OCI-LY7 (cell line): Measurements from ENCODE around the gene PATJ. TPM values are rescaled to one million over a fixed set of nuclear protein-coding genes. Genes with fewer than 3 reads are reported as not detected.

Source experiments
- BruUV-seq: library from RNA; stranded (reverse); fragments of 400-500 nt; replicated peaks from 2 replicates; lab custom pipeline; 2021; lab: Mats Ljungman, UMichigan
- CTCF ChIA-PET: fragments of 300-600 bp; sonication (Branson Sonifier 250); formaldehyde crosslinking; loops from one replicate; lab custom pipeline; 2022; ENCODE audit warnings: antibody characterized with exemption; ENCODE audit not compliant: unreplicated experiment; lab: Charles Lee
- POLR2A ChIA-PET: fragments of 300-600 bp; sonication (Branson Sonifier 250); formaldehyde crosslinking; loops from one replicate; lab custom pipeline; 2022; ENCODE audit warnings: antibody characterized with exemption; lab: Charles Lee
- DNase-seq: peaks from one replicate; pipeline ENCODE4 v3.0.0-alpha.2; 2015; ENCODE audit warnings: low spot score
- H2AFZ ChIP-seq: fragments of 200-600 bp; sonication (generic), shearing (Covaris generic); 2 replicates; pipeline ENCODE4 v1.6.1; 2014; ENCODE audit warnings: mild to moderate bottlenecking, antibody characterized with exemption, low read length, moderate library complexity
- H3K27ac ChIP-seq: fragments of 200-600 bp; sonication (generic); 2 replicates; pipeline ENCODE4 v1.5.1; 2014; ENCODE audit warnings: mixed run types, low read depth, mild to moderate bottlenecking, moderate library complexity, low read length, inconsistent platforms; ENCODE audit not compliant: poor library complexity, severe bottlenecking
- H3K36me3 ChIP-seq: fragments of 200-600 bp; sonication (generic); 2 replicates; pipeline ENCODE4 v1.6.1; 2014; ENCODE audit warnings: mild to moderate bottlenecking, antibody characterized with exemption, low read length, moderate library complexity, mixed read lengths; ENCODE audit not compliant: insufficient read depth
- H3K4me1 ChIP-seq: fragments of 200-600 bp; sonication (generic); 2 replicates; pipeline ENCODE4 v1.5.1; 2014; ENCODE audit warnings: mild to moderate bottlenecking, low read length; ENCODE audit not compliant: insufficient read depth, poor library complexity, severe bottlenecking
- H3K4me2 ChIP-seq: fragments of 200-600 bp; sonication (generic); 2 replicates; pipeline ENCODE4 v1.6.1; 2014; ENCODE audit warnings: mild to moderate bottlenecking, low read length
- H3K4me3 ChIP-seq: fragments of 200-600 bp; sonication (generic); 2 replicates; pipeline ENCODE4 v1.5.1; 2014; ENCODE audit warnings: mild to moderate bottlenecking, low read depth, low read length; ENCODE audit not compliant: poor library complexity, severe bottlenecking
- H3K79me2 ChIP-seq: fragments of 200-600 bp; sonication (generic); 2 replicates; pipeline ENCODE4 v1.6.1; 2016; ENCODE audit warnings: low read depth, mild to moderate bottlenecking, low read length, moderate library complexity, mixed read lengths; ENCODE audit not compliant: insufficient read depth
- H3K9me2 ChIP-seq: fragments of 200-600 bp; sonication (generic); 2 replicates; pipeline ENCODE4 v1.6.1; 2016; ENCODE audit warnings: mild to moderate bottlenecking, low read length, mixed read lengths; ENCODE audit not compliant: insufficient read depth
- H3K9me3 ChIP-seq: fragments of 200-600 bp; sonication (generic); 2 replicates; pipeline ENCODE4 v1.6.1; 2014; ENCODE audit warnings: mild to moderate bottlenecking, mixed run types, low read length, mixed read lengths
- H4K20me1 ChIP-seq: fragments of 200-600 bp; sonication (generic); 2 replicates; pipeline ENCODE4 v1.6.1; 2014; ENCODE audit warnings: mild to moderate bottlenecking, antibody characterized with exemption, low read length, moderate library complexity, mixed read lengths; ENCODE audit not compliant: insufficient read depth
- EZH2phosphoT487 ChIP-seq: fragments of 200-600 bp; sonication (generic); IDR thresholded peaks from 2 replicates; pipeline ENCODE4 v1.6.1; 2018; ENCODE audit warnings: low read depth, borderline replicate concordance, mild to moderate bottlenecking, mixed run types, antibody characterized with exemption, low read length, moderate library complexity, mixed read lengths
- intact Hi-C: fragments of 100-400 bp; cut with micrococcal nuclease; formaldehyde crosslinking; loops from one replicate; pipeline ENCODE4 v1.10.0; 2022; ENCODE audit not compliant: unreplicated experiment
- total RNA-seq, 2 experiments: library from RNA; depleted of rRNA in 1 of 2; stranded (reverse); fragments of >200 nt in 1 of 2; shearing (Covaris generic) in 1 of 2; gene quantifications; 2 replicates each; pipeline ENCODE4 v1.2.3, GENCODE V29; 2014 to 2022
- TF ChIP-seq, protein P1 (sequence below): fragments of 200-600 bp; sonication (generic); conservative IDR thresholded peaks from 2 replicates; pipeline ENCODE4 v1.5.1; 2014; ENCODE audit warnings: mild to moderate bottlenecking, antibody characterized with exemption, low read length, moderate library complexity, mixed read lengths

The PATJ gene
- total RNA-seq, 2 experiments from 2014 or later: 0.95 to 4.0 TPM

DNA sequence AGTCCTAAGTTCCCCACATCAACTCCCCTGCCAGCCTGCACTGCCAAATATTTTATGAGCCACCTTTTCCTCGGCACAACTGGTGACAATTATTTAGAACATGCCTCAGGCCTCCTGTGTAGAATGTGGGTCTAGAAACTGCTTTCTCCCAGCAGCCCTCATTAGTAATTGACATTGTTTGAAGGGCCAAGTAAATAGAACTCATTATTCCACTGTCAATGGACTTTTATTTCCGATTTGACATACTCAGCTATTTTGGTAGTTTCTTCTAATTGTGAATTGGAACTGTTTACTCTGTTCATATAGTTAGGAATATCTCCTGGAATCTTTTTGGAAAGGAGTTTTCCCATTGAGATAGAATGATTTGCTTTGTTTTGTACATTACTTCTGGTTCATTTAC is 283.6 kb downstream of the PATJ start:
- no TSS peak for BruUV-seq
- CTCF ChIA-PET: no interaction called here

DNA sequence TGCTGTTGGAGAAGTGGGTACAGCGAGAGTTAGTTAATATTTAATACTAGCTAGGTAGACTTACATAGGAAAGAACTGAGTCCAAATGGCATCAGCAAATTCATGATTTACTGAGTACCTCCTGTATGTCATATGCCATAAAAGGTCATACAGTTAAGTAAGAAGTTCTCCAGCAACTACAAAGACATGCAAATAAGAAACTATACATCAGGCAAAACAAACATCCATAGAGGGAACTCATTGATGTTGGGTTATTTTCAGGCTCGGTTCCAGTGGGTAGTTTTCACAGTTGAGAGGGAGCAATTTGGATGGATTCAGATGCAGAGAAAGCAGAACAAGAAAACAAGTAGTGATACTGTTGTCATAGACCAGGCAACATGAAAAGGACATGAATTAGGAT is 287.4 kb downstream of the PATJ start:
- Histone ChIP-seq H3K9me2 (no peaks in the 10 kb centered on the region), H3K79me2 (no peaks in the 10 kb centered on the region), H4K20me1 (no peaks in the 10 kb centered on the region), H2AFZ (no peak overlapping the region), H3K27ac (no peak overlapping the region), H3K4me3 (no peak overlapping the region), H3K36me3 (no peaks in the 10 kb centered on the region), H3K4me1 (no peaks in the 10 kb centered on the region), H3K9me3 (no peaks in the 10 kb centered on the region), H3K4me2 (no peak overlapping the region)
- ChIA-PET CTCF (no interaction called here), POLR2A (no interaction called here)
- no TSS peak for BruUV-seq
- DNase-seq: no peak
- TF ChIP-seq, protein P1, sequence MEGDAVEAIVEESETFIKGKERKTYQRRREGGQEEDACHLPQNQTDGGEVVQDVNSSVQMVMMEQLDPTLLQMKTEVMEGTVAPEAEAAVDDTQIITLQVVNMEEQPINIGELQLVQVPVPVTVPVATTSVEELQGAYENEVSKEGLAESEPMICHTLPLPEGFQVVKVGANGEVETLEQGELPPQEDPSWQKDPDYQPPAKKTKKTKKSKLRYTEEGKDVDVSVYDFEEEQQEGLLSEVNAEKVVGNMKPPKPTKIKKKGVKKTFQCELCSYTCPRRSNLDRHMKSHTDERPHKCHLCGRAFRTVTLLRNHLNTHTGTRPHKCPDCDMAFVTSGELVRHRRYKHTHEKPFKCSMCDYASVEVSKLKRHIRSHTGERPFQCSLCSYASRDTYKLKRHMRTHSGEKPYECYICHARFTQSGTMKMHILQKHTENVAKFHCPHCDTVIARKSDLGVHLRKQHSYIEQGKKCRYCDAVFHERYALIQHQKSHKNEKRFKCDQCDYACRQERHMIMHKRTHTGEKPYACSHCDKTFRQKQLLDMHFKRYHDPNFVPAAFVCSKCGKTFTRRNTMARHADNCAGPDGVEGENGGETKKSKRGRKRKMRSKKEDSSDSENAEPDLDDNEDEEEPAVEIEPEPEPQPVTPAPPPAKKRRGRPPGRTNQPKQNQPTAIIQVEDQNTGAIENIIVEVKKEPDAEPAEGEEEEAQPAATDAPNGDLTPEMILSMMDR: no peak
- no peak for TF ChIP-seq EZH2phosphoT487
- intact Hi-C loops: no loop called here

More for the DNA sequence above, 283.6 kb downstream of the PATJ start:
- Histone ChIP-seq H3K4me3 (no peak overlapping the region), H3K4me1 (no peaks in the 10 kb centered on the region), H3K4me2 (no peak overlapping the region), H3K79me2 (no peaks in the 10 kb centered on the region), H4K20me1 (no peaks in the 10 kb centered on the region), H3K9me3 (no peaks in the 10 kb centered on the region), H3K27ac (no peak overlapping the region), H3K36me3 (no peaks in the 10 kb centered on the region), H2AFZ (no peak overlapping the region), H3K9me2 (no peaks in the 10 kb centered on the region; the same call in 1 of the 2 replicates)
- POLR2A ChIA-PET: interaction anchor here (0.6 to 1.0 kb wide), 2 partner anchors 28 to 43 kb away, joined by 4 read pairs; no protein-coding TSS in a partner anchor
- TF ChIP-seq, protein P1: no peak
- no peak for TF ChIP-seq EZH2phosphoT487
- DNase-seq: no peak
- intact Hi-C loops: no loop called here

DNA sequence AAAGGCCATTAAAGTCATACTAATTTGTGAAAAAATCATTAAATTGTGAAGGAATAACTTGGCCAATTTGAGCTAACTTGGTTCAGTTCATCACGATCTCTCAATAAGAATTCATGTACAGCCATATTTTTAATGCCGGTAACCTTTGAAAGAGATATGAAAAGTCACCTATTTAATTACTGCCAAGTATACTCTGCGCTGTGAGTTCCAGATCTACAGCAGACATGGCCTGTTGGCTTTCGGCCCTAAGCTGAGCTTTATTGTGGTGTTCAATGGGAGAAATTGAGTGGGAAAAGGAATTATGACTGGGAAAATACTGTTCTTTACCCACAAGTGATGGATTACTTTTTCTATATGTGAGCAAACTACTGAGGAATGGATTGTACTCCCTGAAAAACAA is 292.5 kb downstream of the PATJ start:
- Histone ChIP-seq H2AFZ (no peak overlapping the region), H3K4me2 (no peak overlapping the region), H3K9me3 (no peaks in the 10 kb centered on the region), H3K79me2 (no peaks in the 10 kb centered on the region), H4K20me1 (no peaks in the 10 kb centered on the region), H3K27ac (no peak overlapping the region), H3K36me3 (no peaks in the 10 kb centered on the region), H3K4me3 (no peak overlapping the region), H3K4me1 (no peaks in the 10 kb centered on the region), H3K9me2 (no peaks in the 10 kb centered on the region)
- DNase-seq: no peak
- TF ChIP-seq, protein P1: no peak
- TF ChIP-seq EZH2phosphoT487: no peak
- ChIA-PET CTCF (no interaction called here), POLR2A (interaction anchor here (0.7 to 1.0 kb wide), 2 partner anchors 60 to 402 kb away, joined by 3 read pairs; no protein-coding TSS in a partner anchor)
- no TSS peak for BruUV-seq
- intact Hi-C loops: no loop called here
